HTR-8/SVneo (cell line): ENCODE results near the gene RBM33.

Experiments used
- DNase-seq: peaks from one replicate; pipeline ENCODE4 v3.0.0; 2011; ENCODE audit warnings: low spot score, mixed read lengths; ENCODE audit not compliant: insufficient read length
- FAIRE-seq: peaks from 2 replicates; lab custom pipeline; 2011; peaks lifted over from hg19 to GRCh38; lab: Jason Lieb, UNC

Gene RBM33

GRCh38 chr7:155660758-155661093 is 16.3 kb downstream of the RBM33 start:
- DNase-seq: no peak
- no peak for FAIRE-seq

DNA sequence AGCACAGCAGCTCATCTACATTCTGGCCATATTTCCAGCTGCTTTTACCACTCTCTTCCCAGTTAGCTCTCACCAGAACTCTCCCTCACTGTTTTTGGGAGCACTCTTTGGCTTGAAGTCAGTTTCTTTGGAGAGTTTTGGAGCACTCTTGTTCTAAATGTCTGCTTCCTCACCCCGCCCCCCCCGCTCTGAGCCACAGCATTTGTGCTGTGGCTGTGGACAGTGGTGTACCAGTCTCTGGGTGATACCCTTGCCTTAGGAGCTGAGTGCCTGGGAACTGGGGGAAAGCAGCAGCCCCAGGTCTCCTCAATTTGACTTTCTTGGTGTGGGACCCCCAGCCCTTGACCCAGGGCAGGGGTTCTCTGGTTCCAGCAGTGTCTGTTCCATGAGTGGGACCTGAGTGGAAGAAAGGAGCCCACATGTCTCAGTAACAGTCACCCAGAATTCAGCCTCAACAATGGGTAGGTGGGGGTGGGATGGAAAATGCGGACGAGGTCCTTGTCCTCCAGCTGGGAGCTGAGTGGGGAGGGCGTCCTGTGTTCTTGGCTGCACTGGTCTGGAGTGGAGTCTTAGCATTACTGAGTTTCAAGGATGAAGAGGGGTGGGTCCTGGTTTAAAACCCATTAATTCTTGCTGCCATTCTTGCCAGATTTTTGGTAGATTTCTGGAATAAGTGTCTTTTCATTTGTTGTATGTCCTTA is 18.0 kb downstream of the RBM33 start:
- no peak for DNase-seq
- FAIRE-seq: no peak

DNA sequence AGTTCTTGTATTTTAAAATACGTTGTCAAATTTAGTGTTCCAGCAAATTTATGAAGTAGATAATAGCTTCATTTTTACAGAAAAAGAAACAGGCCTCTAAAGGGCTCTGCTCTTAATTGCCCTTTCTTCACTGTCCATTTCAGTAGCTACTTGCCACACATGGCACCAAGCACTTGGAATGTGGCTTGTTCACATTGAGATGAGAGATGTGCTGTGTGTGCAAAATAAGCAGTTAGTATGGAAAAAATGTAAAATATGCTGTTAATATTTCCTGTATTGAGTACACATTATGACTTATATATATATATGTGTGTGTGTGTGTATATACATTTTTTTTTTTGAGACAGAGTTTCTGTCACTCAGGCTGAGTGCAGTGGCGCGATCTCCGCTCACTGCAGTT is 19.5 kb downstream of the RBM33 start:
- DNase-seq (no peak), FAIRE-seq (no peak)

- FAIRE-seq (no peak), DNase-seq (no peak)
These were observed 20.9 kb downstream of the RBM33 start for GRCh38 chr7:155665079-155665956.

- FAIRE-seq: no peak
- peak; percentile 42 for DNase-seq
These were observed 21.5 kb downstream of the RBM33 start for GRCh38 chr7:155665957-155666287.

- no peak for FAIRE-seq
- no peak for DNase-seq
These were observed 22.9 kb downstream of the RBM33 start for GRCh38 chr7:155667241-155667829.

GRCh38 chr7:155669717-155670505 is 25.4 kb downstream of the RBM33 start:
- FAIRE-seq (no peak), DNase-seq (no peak)

- FAIRE-seq: no peak
- DNase-seq: no peak
These were observed 26.1 kb downstream of the RBM33 start for GRCh38 chr7:155670521-155670920.

DNA sequence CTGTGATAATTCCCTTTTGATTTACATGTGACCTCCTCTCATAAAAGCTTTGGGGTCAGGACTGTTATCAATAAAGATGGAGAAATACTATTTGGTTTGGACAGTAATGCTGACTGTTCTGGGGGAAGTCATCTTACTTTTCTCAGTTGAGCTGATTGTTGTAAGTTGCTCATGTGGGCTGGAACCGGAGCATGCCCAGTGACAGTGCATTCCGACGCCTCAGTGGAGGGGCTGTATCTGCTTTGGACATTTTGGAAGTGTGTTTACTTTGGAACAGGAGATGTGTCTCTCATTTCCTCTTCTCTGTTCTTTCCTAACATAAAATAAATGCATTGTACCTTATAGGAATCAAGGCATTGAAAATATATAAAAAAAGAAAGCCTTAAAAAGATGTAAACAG is 30.1 kb downstream of the RBM33 start:
- FAIRE-seq (no peak), DNase-seq (no peak)

DNA sequence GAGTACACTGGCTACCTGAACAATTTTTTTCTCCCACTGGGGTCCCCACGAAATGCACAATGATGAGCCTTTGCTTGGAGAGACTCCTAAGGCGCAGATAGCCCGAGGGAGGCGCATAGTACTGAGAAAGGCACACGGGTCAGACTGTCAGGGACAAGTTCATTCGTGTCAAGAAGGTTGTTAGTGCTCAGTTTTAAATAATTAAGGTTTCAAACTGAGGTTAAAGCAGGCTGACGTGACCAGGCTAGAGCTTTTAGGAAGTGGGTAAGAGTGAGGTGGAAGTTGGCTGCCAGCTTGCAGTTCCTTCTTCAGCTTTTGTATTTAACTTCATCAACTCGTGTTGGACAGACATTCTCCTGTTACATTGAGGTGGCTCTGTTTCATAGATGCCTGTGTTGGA is 31.6 kb downstream of the RBM33 start:
- DNase-seq (no peak), FAIRE-seq (no peak)

GRCh38 chr7:155677688-155678087 is 33.2 kb downstream of the RBM33 start:
- DNase-seq (no peak), FAIRE-seq (no peak)

GRCh38 chr7:155680124-155680523 is 35.7 kb downstream of the RBM33 start:
- FAIRE-seq: no peak

GRCh38 chr7:155680864-155681263 is 36.4 kb downstream of the RBM33 start:
- no peak for FAIRE-seq
- DNase-seq: no peak

More at GRCh38 chr7:155680124-155680523, 35.7 kb downstream of the RBM33 start:
- no peak for DNase-seq

DNA sequence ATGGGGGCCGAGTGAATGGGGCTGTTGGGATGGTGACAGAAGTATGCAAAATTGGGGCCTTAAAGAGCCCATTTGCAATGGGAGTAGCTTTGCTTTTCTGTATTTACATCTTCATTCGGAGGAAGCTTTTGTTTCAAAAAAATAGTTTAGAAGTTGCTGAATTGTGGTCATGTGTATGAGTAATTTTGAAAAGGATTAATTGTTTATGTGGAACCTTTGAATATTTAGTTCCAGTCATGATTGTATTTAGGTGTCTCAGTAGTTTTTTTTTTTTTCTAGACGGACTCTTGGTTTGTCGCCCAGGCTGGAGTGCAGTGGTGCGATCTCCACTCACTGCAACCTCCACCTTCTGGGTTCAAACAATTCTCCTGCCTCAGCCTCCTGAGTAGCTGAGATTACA is 37.2 kb downstream of the RBM33 start:
- DNase-seq (no peak), FAIRE-seq (no peak)

DNA sequence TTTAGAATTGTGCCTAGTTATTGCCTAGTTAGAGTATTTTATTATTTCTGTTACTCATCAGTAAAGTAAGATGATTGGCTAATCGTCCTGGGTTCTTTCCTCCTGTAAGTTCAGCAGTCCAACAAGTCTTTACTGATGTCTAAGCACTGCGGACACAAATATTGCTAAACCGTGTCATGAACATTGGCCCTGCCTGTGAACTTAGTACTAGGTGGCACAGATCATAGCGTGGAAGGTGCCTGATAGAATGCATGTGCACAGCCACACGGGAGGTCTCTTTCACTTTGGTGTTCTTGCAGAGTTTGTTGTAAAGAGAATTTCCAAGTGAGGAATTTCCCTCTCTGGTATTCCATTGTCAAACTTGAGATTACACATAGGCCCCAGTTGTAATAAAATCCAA is 38.0 kb downstream of the RBM33 start:
- FAIRE-seq (no peak), DNase-seq (no peak)

DNA sequence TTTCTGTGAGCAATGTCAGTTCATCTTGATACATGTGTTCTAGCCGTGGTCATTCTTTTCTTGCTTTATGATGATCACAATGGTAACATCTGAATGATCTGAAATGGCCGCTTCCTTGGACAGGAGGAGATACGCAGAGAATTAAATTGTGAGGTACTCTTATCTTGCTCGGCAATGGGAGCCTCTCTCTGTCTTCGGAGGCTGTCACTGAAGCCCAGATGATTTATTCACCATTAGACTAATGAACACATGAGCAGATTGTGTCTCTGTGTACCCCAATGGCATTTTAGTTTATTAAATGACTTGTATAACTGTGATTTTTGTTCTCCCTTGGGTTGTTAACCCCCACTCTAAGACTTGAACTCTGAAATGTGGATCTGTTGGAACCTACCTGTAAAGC is 38.6 kb downstream of the RBM33 start:
- FAIRE-seq: no peak
- DNase-seq: no peak

DNA sequence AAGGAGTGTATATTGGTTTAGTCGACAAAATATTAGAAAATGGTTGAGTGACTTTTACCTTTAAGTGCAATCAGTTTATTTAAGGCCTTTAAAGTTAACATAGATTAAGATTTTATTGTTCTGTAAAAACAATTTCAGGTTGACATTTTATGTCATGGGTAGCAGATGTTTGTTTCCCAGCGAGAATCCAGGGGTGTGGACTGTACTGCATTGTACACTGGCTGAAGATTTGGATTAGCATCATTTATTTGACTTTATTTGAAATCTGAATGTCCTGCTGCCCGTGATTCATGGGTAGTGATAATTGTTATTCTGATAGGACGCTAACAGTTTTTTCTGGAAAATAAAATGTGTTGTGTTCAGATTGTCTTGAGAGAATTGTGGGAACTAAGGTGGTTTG is 39.3 kb downstream of the RBM33 start:
- DNase-seq: no peak
- FAIRE-seq: no peak

- DNase-seq: no peak
- no peak for FAIRE-seq
These were observed 40.1 kb downstream of the RBM33 start for GRCh38 chr7:155684543-155684942.

DNA sequence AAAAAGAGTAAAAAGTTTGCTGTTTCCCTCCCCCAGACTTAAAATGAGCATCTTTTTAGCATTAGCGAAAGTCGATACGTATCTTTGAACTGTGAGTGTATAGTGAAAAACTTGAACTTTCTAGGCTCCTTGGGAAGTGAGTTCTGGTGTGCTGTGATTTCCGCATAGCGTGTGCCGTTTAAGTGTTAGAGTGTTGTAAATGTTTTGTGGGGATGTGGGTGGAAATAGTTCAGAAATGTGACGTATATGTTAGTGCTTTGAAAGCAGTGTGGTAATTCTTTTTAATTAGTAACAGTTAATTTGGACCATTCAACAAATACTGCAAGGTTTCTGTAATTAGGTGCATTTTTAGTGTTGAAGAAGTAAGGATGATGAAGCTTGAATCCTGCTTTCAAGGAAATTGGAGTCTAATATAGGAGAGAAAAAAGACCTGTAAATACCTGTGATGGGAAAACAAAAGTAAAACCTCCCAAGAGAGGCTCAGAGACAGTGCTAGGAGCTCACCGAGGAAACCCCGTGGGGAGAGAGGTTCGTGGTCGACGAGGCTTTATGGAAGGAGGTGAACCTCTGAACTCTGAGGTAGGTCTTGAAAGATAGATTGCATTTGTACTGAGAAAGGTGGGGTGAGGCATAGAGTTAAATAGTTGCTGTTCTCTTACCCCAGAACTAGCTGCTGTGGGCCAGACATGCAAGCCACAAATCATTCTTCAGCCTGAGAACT is 40.8 kb downstream of the RBM33 start:
- FAIRE-seq: no peak
- no peak for DNase-seq

GRCh38 chr7:155685791-155686160 is 41.3 kb downstream of the RBM33 start:
- DNase-seq (no peak), FAIRE-seq (no peak)
